ENCODE results near the gene TTBK2.
"Not testable (repeated sequence)": the region's sequence is repeated elsewhere in the genome, so short reads cannot be mapped to it uniquely, and the experiment has no call there.

The TTBK2 gene

GRCh38 chr15:42891569-42891968 is 29.0 kb downstream of the TTBK2 start:
- DNase-seq (ENCODE audit: extremely low read depth, insufficient read length), result no peak
- TF ChIP-seq CTCF (IDR thresholded peaks at IDR 0.05; ENCODE audit: insufficient read depth, low read length, poor library complexity, severe bottlenecking), result no peak
- Histone ChIP-seq H3K27me3 (replicated peaks; ENCODE audit: control insufficient read depth, insufficient read depth, low read length) (no peaks in the 10 kb centered on the region), H3K4me3 (replicated peaks; ENCODE audit: low read depth, low read length) (no peak overlapping the region), H3K36me3 (ENCODE audit: control insufficient read depth, insufficient read depth, low read length) (no peaks in the 10 kb centered on the region)

GRCh38 chr15:42890161-42890913 is 30.2 kb downstream of the TTBK2 start:
- Histone ChIP-seq H3K27me3 (replicated peaks; ENCODE audit: control insufficient read depth, insufficient read depth, low read length) (no peaks in the 10 kb centered on the region), H3K36me3 (ENCODE audit: control insufficient read depth, insufficient read depth, low read length) (no peaks in the 10 kb centered on the region), H3K4me3 (replicated peaks; ENCODE audit: low read depth, low read length) (no peak overlapping the region)
- no peak for TF ChIP-seq CTCF (IDR thresholded peaks at IDR 0.05; ENCODE audit: insufficient read depth, low read length, poor library complexity, severe bottlenecking)
- no peak for DNase-seq (ENCODE audit: extremely low read depth, insufficient read length)

GRCh38 chr15:42887384-42887783 is 33.2 kb downstream of the TTBK2 start:
- not testable (repeated sequence) for DNase-seq (ENCODE audit: extremely low read depth, insufficient read length); H3K36me3 ChIP-seq (ENCODE audit: control insufficient read depth, insufficient read depth, low read length); H3K4me3 ChIP-seq (replicated peaks; ENCODE audit: low read depth, low read length); H3K27me3 ChIP-seq (replicated peaks; ENCODE audit: control insufficient read depth, insufficient read depth, low read length)

- no peak for DNase-seq (ENCODE audit: extremely low read depth, insufficient read length)
- no peak for TF ChIP-seq CTCF (IDR thresholded peaks at IDR 0.05; ENCODE audit: insufficient read depth, low read length, poor library complexity, severe bottlenecking)
- no peaks in the 10 kb centered on the region for H3K27me3 ChIP-seq (replicated peaks; ENCODE audit: control insufficient read depth, insufficient read depth, low read length)
Measured at GRCh38 chr15:42880121-42880520, 40.5 kb downstream of the TTBK2 start.

GRCh38 chr15:42879443-42879842 is 41.1 kb downstream of the TTBK2 start:
- Histone ChIP-seq H3K36me3 (ENCODE audit: control insufficient read depth, insufficient read depth, low read length) (no peaks in the 10 kb centered on the region), H3K4me3 (replicated peaks; ENCODE audit: low read depth, low read length) (no peak overlapping the region), H3K27me3 (replicated peaks; ENCODE audit: control insufficient read depth, insufficient read depth, low read length) (no peaks in the 10 kb centered on the region)
- no peak for TF ChIP-seq CTCF (IDR thresholded peaks at IDR 0.05; ENCODE audit: insufficient read depth, low read length, poor library complexity, severe bottlenecking)
- no peak for DNase-seq (ENCODE audit: extremely low read depth, insufficient read length)

More at GRCh38 chr15:42880121-42880520, 40.5 kb downstream of the TTBK2 start:
- Histone ChIP-seq H3K36me3 (ENCODE audit: control insufficient read depth, insufficient read depth, low read length) (no peaks in the 10 kb centered on the region), H3K4me3 (replicated peaks; ENCODE audit: low read depth, low read length) (no peak overlapping the region)

- no peak for TF ChIP-seq CTCF (IDR thresholded peaks at IDR 0.05; ENCODE audit: insufficient read depth, low read length, poor library complexity, severe bottlenecking)
- no peaks in the 10 kb centered on the region for H3K27me3 ChIP-seq (replicated peaks; ENCODE audit: control insufficient read depth, insufficient read depth, low read length)
- H3K4me3 ChIP-seq (replicated peaks; ENCODE audit: low read depth, low read length), result no peak overlapping the region
- DNase-seq (ENCODE audit: extremely low read depth, insufficient read length), result no peak
- no peaks in the 10 kb centered on the region for H3K36me3 ChIP-seq (ENCODE audit: control insufficient read depth, insufficient read depth, low read length)
Measured at GRCh38 chr15:42876224-42876623, 44.4 kb downstream of the TTBK2 start.
